ENCODE data around the gene POLG2. TPM values are rescaled to one million over a fixed set of nuclear protein-coding genes. Genes with fewer than 3 reads are reported as not detected.

The POLG2 gene
- total and polyA plus RNA-seq, 2 of the 8 experiments (the other 6 are each of a cell fraction or from before 2014, with no cell fraction given) = 9.7 to 34.3 TPM

DNA sequence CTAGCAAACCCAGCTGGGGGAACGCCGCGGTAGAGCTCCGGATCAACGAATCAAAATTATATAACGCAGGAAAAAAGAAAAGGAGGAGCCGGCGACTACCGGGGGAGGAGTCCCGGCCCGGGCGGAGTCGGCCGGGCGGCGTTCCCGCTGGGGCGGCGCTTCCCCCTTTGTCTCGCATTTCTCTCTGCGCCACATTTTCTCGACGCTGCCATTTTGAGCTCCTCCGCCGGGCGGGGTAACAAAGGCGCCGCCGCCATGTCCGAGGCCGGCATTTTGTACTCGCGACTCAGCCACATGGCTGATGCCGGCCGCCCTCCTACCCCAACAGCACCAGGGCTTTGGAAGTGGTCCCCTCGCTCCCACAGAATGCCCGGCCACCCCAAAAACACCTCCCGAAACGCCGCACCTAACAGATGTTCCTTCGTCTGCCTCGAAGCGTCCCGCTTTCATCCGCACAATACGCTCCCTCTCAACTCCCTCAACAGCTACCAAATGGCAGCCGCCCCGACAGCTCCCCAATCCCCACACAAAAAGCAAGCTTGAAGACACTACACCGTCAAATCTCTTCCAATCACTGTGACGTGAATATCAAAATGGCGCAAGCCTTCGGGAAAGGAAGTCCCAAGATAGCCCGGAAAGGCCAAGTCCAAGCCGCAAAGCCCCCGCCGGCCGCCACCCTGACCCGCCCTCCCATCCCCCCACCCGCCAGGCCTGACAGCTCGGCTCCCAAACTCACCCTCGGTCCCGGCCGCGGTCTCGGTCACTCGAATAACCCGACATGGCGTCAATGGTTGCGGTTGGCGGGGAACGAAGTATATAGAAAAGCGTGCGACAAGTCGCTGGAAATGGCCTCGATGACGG is 8.7 kb upstream of the POLG2 start:
- no peak for FAIRE-seq
- peak overlapping the region; percentile 80 for H4K5ac ChIP-seq (ENCODE audit: insufficient read length, low read depth, low read length)
- TF ChIP-seq POU5F1 (IDR thresholded peaks at IDR 0.05; ENCODE audit: low read depth, low read length) = no peak
- no peak for TF ChIP-seq EZH2 (IDR thresholded peaks at IDR 0.05; ENCODE audit: low read depth, low read length, severe bottlenecking)
- TF ChIP-seq BCL11A (IDR thresholded peaks at IDR 0.05; ENCODE audit: low read depth in 2 of 2, low read length in 2 of 2) = no peak
- TF ChIP-seq BACH1 (IDR thresholded peaks at IDR 0.05; ENCODE audit: low read length) = no peak
- TF ChIP-seq KDM4A (IDR thresholded peaks at IDR 0.05; ENCODE audit: low read depth, low read length, severe bottlenecking) = no peak
- TF ChIP-seq YY1 (IDR thresholded peaks at IDR 0.05; ENCODE audit: low read depth, low read length) = peak; percentile 98
- no peak for TF ChIP-seq SP4 (IDR thresholded peaks at IDR 0.05; ENCODE audit: low read length)
- TF ChIP-seq BRCA1 (IDR thresholded peaks at IDR 0.05; ENCODE audit: low read depth, low read length) = no peak
- peak; percentile 86 for TF ChIP-seq MAX (IDR thresholded peaks at IDR 0.05)
- peak; percentile 27; the same call in 1 of the 2 replicates for TF ChIP-seq TEAD4 (IDR thresholded peaks at IDR 0.05; ENCODE audit: low read depth, low read length)
- peak; percentile 80 for TF ChIP-seq TAF7 (optimal IDR thresholded peaks at IDR 0.05; ENCODE audit: borderline replicate concordance, low read depth, low read length)

More for the DNA sequence above, 8.7 kb upstream of the POLG2 start:
- peak overlapping the region; percentile 90 for H3K56ac ChIP-seq (replicated peaks; ENCODE audit: insufficient read length, low read depth, low read length)
- H3K27ac ChIP-seq (ENCODE audit: low read depth, low read length) = peak overlapping the region; percentile 99
- 2% methylated on average over 56 of the region's 76 CpGs; no CpG with 5 or more reads in 1 of the 2 experiments for WGBS, 2 experiments (ENCODE audit: extremely low coverage in 1 of 2, insufficient coverage in 1 of 2, insufficient read length in 1 of 2, insufficient replicate concordance in 2 of 2, low coverage in 1 of 2, low lambda C conversion rate in 2 of 2, missing lambda C conversion rate in 1 of 2)
- H3K9me3 ChIP-seq (ENCODE audit: insufficient read depth in 2 of 2, low read depth in 1 of 2, low read length in 1 of 2) = no peaks in the 10 kb centered on the region
- H2BK12ac ChIP-seq (ENCODE audit: low read depth, low read length) = peak overlapping the region; percentile 69; the same call in 1 of the 2 replicates
- H2BK120ac ChIP-seq (replicated peaks; ENCODE audit: low read depth, low read length) = no peak overlapping the region
- H2BK15ac ChIP-seq (ENCODE audit: low read length) = no peak overlapping the region
- H3K23ac ChIP-seq (ENCODE audit: insufficient read length) = no peak overlapping the region
- CTCF ChIA-PET (ENCODE audit: partially characterized antibody) = interaction anchor here (0.8 to 3.4 kb wide), 5 partner anchors 9 to 85 kb away, joined by 3 to 13 read pairs (median 3); partner anchors contain the start of gene POLG2
- peak overlapping the region; percentile 98 for H2BK5ac ChIP-seq (ENCODE audit: low read depth, low read length)
- H3K18ac ChIP-seq (ENCODE audit: extremely low read depth, low read length) = peak overlapping the region; percentile 91
- peak in 1 of 2 experiments; percentile 74 for DNase-seq (ENCODE audit: low read depth in 1 of 2, low spot score in 2 of 2)
- POLR2A ChIA-PET (ENCODE audit: partially characterized antibody) = interaction anchor here (0.6 to 7.2 kb wide), 73 partner anchors 8 to 732 kb away, joined by 3 to 320 read pairs (median 4); partner anchors contain the start of genes CCDC47, DDX42, GH1 and MILR1
- H2AFZ ChIP-seq (ENCODE audit: low read length) = no peak overlapping the region
- peak overlapping the region; percentile 83 to 85 for H3K4me2 ChIP-seq (ENCODE audit: insufficient read depth in 1 of 2, low read depth in 2 of 2, low read length in 2 of 2)
- no peaks in the 10 kb centered on the region; the same call in 1 of the 2 replicates for H3K79me1 ChIP-seq (ENCODE audit: low read depth, low read length)
- peak overlapping the region; percentile 99 for H2AK5ac ChIP-seq (ENCODE audit: low read depth, low read length)
- H3K36me3 ChIP-seq (ENCODE audit: control insufficient read depth in 2 of 4, insufficient read depth in 4 of 4, low read length in 3 of 4) = peaks cover 37 to 67% (median 49%) of the 10 kb centered on the region in 4 experiments
- H4K20me1 ChIP-seq (replicated peaks in 1 of 2; ENCODE audit: control insufficient read depth in 1 of 2, insufficient read depth in 2 of 2, low read length in 2 of 2) = peaks cover 10 to 25% of the 10 kb centered on the region in 2 experiments
- H3K4me1 ChIP-seq (replicated peaks in 1 of 4; ENCODE audit: control insufficient read depth in 3 of 4, insufficient read depth in 4 of 4, low read length in 3 of 4) = peaks cover 0 to 15% (median 5%) of the 10 kb centered on the region in 4 experiments; a peak in 6 of 7 replicates
- H3K23me2 ChIP-seq (ENCODE audit: low read depth, low read length) = peaks cover 4% of the 10 kb centered on the region; the same call in 1 of the 2 replicates
- no peak overlapping the region for H2BK20ac ChIP-seq (ENCODE audit: low read length)
- peak overlapping the region; percentile 97 for H4K91ac ChIP-seq (replicated peaks; ENCODE audit: insufficient read length, low read length)
- H3K27me3 ChIP-seq (replicated peaks in 1 of 4; ENCODE audit: control insufficient read depth in 3 of 4, extremely low read depth in 1 of 4, insufficient read depth in 3 of 4, low read length in 3 of 4) = no peaks in the 10 kb centered on the region
- H3K4me3 ChIP-seq (ENCODE audit: extremely low read depth in 1 of 4, insufficient read depth in 2 of 4, low read depth in 3 of 4, low read length in 4 of 4) = peak overlapping the region; percentile 95 to 99 (median 98)
- peaks cover 34 to 92% of the 10 kb centered on the region in 2 experiments for H3K79me2 ChIP-seq (ENCODE audit: control insufficient read depth in 1 of 2, insufficient read depth in 2 of 2, low read length in 2 of 2)
- peak overlapping the region; percentile 95 for H3K4ac ChIP-seq (replicated peaks; ENCODE audit: insufficient read length, low read depth, low read length)
- H3K9ac ChIP-seq (replicated peaks in 1 of 4; ENCODE audit: extremely low read depth in 1 of 4, low read depth in 3 of 4, low read length in 3 of 4) = peak overlapping the region; percentile 93 to 100 (median 100)
- H4K8ac ChIP-seq (ENCODE audit: extremely low read depth, insufficient read depth, low read length) = peak overlapping the region; percentile 99; the same call in 1 of the 2 replicates
- no peak overlapping the region for H3K14ac ChIP-seq (ENCODE audit: insufficient read length)
